GM18858 (cell line): ENCODE data around the gene FAM222A.

Source experiments
- ATAC-seq: cut with Tn5 transposase; IDR thresholded peaks from one replicate; pipeline ENCODE4 v1.9.1; 2021; ENCODE audit not compliant: unreplicated experiment

Gene FAM222A

DNA sequence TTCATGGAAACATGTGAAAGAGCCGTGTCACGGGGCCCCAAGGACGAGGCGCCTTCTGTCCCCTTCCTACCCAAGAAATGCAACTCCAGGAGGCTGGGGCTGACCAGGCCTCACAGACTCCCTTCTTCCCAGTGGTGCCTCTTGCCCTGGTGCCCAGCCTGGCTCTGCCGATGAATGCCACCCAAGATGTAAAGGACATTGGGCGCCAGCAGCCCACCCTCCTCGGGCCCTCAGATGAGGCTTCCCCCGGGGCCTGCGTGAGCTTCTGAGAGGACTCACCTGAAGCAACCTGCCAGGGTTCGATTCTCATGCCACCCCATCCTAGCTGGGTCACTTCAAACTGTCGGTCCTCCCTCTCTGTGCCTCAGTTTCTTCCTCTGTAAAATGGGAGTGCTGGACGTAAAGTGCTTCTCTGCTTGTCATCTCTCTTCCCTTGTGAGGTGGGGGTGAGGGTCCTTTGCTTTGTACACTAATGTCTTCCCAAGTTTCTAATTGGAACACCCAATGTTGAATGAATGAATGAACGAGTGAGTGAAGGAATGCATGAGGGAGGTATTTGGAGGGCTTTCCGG, 10.8 kb downstream of the FAM222A start:
- ATAC-seq = no peak

DNA sequence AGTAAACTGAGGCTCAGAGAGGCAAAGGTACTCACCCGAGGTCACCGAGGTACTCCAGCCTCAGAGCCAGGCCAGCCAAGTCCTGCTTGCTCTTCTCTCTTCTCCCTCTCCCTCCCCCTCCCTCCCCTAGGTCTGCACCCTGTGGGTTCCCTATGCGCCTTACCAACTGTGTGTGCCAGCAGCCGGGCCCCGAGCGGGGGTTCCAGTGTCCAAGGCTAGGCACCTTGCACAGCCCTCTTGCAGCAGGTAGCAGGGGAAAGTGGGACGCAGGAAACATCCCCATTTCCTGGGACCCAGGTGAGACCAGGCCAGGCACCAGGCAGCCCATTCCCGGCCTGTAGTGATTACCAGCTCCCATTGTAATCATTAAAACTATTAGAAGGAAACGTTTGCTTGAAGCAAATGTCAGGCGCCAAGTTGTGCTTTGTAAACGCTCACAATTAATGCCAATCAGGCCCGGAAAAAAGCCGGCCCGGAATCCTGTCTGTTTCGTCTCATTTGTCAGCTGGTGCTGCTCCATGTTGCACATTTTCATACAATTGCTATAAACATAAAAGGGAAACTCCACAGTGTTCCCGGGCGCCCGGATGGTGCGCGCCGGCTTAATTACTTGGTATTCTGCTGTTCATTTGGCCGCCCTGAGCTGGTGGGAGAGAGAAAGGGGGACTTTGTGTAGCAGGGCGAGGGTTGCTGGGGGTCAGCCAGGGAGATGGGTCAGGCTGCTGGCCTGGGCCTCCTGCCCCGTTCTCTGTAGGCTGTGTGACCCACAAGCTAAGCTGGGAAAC, 11.9 kb downstream of the FAM222A start:
- ATAC-seq = no peak

DNA sequence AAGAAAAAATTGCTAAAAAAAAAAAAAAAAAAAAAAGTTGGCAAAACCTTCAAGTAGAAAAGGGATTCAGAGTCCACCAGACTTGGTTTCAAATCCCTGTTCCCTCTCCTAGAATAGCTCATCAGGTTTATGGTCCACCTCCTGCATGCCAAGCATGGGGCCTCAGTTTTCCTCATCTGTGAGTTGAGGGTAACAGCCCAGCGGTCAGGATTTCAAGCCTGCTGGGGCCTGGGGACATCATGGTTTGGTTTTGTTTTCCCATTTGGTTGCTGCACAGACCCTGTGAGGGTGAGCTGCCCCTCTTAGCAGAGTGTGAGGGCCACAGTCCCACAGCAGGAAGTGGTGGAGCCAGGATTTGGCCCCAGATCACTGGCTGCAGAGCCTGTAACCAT, 12.5 kb downstream of the FAM222A start:
- no peak for ATAC-seq

DNA sequence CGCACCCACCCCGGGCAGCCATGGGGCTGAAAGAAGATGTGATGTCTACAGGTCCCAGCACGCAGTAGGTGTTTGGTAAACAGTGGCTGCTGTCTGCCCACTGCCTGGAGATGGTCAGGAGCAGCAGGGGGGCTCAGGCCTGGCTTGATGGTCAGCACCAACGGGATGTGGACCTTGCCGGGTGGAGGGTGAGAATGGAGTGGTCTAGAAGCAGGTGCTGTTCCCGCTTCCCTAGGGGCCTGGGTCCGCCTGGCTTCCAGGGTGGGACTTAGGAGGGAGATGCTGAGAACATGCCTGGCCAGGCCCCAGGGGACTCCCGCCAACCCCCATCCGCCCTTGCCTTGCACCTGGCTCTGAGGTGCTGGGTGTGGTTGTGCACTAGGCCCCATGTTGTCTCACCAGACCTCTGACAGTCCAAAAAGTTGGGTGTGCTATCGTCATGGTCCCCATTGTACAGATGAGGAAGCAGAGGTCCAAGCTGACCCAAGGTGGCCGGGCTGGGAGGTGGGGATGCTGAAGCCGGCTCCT, 12.9 kb downstream of the FAM222A start:
- ATAC-seq = no peak

DNA sequence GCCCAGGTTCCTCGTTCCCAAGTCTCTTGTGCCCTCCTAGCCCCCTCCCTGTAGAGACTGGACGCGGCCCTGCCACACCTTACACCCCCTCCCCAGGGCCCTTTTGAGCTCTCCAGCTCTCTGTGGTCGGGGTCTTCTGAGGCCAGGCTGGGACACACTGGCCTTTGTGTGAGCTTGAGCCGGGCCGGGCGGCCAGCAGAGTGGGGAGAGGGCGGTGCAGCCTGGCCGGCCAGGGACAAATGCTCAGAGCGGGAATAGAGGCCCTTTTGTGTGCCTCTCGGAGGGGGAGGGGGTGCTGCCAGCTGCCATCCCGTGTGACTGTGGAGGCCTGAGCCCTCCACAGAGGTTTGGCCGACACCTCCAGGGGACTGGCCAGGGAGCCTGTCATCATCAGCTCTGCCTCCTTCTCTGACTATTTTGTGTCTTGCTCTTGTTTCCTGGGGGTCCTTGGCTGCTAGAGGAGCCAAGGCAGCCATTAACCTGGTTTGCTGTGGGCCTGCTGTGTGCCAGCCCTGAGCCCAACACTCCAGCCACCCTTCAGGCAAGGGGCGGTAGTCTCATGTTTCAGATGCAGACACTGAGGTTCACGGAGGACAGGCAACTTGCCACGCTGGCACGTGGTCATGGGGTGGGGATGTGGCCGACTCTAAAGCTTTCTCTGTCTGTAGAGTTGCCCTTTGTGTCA, 13.6 kb downstream of the FAM222A start:
- no peak for ATAC-seq

DNA sequence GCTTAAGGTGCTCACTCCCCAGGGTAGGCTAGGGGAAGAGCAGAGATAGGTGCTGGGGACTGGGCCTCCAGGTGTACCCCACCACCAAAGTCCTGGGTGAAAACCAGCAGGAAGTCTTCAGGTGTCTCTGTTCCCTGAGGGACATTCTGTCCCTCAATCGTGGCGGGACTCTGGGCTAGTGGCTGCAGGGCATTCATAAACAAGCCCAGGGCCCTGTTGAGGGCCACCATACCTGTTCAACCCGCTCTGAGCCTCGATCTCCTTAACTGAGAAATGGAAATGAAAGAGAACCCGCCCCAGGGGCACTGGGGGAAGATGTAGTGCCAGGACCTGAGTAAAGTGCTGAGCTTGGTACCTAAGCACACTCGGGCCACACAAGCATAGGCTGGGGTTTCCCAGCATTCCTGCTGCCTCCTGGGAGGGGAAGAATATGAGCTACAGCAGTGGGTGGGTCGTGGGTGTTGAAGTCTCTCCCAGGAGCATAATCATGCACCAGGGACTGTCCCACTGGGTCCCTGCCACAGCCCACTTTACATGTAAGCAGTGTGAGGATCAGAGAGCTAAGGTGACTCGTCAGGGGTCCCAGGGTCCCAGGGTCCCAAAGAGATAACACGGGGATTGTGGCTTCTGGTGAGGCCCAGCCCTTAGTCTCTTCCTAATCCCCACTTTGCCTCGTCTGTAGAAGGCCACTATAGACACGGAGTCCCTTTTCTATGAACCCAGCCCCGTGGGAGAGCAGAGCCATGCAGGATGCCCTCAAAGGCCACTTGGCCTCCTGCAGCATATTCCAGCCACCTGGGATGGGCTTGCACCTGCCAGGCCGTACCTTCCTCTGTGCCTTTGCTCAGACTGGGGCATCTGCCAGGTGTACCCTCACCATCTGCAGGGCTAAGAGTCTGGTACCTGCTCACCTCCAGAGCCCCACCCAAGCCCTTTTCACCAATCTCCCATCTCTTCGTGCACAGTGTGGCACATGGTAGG, 14.4 kb downstream of the FAM222A start:
- no peak for ATAC-seq

DNA sequence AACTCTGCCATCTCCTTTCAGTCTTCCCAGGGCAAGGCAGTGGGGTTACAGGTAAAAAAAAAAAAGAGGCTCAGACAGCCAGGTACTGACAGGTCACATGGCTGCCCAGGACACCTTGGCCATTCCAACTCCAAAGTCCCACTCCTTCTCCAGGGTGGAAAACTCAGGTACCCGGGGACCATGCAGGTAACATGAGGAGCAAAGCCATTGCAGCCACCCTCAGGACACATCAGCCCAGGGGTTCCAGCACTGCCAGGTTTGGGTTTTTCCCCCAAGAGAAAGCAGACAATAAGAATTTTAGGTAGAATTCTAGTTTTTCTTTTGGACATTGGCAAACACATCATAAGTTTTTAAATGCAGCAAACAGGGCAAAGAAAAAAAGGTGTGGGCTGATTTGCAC, 15.3 kb downstream of the FAM222A start:
- ATAC-seq = no peak

DNA sequence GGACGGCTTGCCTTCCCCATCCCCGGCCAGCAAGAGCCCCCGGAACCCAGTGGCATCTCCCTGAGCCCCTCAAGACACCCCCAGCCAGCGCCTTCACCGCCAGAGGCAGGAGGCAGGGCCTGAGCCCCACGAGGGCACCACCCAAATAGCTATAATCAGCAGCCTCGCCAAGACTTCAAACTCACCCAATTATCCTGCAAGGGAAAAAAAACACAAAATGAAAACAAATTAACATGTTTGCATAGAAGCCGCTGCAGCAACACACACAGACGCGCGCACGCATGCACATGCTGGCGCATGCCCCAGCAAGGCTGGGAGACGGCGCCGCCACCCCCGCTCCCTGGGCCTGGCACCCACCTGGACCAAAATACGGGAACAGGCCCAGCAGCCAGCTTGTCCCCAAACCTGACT, 15.8 kb downstream of the FAM222A start:
- no peak for ATAC-seq

DNA sequence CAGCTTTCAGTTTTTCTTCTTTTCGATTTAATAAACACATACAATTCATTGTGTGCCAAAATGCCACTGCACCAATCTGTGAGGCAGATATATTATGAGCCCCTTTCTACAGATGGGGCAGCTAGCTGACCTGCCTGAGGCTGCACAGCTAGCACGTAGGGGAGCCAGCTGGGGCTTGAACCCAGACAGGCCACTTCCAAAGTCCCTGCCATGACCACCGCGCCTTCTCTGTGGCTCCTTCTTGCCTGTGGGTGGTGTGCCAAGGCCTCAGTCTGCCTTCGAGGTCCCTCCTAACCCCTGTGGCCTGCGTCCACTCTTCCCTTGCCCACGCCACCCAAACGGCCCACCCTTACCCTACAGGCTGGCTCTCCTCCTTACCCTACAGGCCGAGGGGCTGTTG, 16.2 kb downstream of the FAM222A start:
- no peak for ATAC-seq

DNA sequence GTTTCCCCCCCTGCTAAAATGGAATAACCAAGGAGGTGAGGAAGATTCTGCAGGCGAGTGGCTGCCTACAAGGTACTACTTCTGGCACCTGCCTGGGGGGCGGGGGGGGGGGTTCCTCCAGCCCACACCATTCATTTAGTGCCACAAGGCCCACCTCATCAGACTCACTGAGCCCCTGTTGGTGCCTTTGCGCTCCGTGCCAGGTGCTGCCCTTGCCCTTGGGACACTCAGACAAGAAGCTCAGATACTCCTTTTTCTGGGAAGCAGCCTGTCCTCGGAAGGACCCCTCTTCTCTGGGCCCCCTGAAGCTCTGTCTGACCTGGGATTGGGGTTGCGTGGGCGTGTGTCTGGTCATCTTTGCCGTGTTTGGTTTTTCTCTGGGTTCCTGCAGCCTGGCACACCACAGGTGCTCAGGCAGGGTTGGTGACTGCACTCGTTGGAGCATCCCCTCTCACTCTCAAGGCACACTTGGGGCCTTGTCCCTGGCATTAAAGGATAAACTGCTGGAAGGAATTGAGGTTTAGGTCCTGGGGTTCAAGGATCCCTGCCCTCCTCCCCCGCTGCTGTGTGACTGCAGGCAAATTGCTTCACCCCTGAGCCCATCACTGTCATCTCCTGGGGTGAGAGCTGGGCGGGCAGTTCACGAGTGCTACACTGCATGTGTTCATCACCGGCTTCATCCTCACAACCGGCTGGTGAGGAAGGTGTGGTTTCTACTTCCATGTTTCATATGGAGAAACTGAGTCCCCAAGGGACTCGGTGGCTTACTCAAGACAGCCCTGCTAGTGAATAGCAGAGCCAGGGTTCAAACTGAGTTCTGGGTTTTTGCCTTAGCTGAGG, 16.9 kb downstream of the FAM222A start:
- ATAC-seq = no peak

DNA sequence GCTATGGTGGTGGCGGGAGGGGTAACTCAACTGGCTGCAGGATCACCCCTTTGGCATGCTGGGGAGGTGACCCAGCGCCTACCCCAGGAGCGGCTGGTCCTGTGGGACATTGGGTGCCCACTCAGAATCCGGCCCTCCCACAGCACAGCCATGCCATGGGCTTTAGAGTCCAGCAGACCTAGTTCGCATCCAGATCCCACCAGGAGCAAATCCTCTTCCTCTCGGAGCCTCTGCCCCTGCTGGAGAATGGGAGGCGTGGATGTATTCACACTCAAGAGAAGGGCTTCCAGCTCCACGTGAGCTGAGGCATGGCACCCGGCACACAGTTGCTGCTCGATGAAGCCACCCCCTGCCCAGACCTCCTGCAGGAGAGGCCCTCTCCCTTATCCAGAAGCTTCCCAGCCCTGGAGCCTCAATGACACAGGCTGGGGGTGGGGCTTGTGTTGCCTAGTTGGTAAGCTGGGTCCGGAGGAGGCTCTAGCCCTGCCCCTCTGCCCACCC, 17.7 kb downstream of the FAM222A start:
- no peak for ATAC-seq

DNA sequence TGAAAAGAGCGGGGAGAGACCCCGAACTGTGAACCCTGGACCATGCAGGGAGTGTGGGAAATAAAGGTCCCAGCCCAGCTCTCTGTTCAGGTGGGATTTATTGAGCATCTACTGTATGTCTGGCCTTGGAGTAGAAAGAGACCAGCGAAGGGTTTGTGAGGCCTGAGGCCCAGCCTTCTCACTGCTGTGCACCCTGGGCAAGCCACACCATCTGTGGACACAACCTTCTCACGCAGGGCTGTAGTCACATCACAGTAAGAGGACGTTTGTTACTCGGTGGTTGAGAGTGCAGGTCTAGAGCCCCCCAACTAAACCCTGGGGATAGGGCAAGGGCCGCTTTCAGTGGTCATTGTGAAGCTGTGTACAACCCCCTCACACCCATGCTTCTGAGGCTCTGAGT, 18.2 kb downstream of the FAM222A start:
- no peak for ATAC-seq

DNA sequence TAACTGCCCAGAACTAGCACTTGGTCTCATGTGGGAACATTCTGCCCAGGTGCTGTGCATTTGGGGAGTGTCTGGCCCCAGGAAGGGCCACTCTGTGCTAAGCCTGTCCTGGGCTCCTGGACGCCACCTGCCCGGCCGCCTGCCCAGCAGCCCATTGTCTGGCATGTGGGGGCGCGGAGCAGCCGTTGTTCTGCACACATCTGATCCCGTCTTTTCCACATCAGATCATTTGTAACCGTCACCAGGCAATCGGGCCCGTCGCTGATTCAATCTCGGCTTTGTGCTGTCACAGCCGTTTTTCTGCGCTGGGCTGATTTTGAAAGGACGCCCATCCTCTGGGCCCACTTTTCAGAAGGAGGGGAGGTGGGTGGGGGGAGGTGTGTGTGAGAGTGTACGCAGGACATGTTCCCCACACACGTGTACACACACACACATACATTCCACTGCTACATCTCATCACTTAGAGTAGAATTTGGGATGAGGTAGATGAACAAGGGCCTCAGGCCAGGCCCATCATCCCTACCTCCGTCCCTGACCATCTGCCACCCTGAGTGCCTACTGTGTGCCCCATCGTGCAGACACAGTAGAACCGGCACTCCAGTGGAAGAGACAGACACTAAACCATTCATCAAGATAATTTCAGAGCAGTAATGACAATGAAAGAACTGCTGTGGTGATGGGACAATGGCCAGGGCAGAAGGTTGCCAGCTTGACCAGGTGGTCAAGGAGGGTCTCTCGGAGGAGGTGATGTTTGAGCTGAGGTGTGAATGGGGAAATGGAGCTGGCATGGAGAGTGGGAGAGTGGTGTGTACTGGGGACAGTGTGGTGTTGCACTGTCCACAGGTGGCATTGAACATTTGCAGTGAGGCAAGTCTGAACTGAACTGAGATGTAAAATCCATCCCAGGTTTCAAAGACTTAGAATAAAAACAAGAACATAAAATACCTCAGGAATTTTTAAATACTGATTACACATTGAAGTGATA, 19.0 kb downstream of the FAM222A start:
- no peak for ATAC-seq

DNA sequence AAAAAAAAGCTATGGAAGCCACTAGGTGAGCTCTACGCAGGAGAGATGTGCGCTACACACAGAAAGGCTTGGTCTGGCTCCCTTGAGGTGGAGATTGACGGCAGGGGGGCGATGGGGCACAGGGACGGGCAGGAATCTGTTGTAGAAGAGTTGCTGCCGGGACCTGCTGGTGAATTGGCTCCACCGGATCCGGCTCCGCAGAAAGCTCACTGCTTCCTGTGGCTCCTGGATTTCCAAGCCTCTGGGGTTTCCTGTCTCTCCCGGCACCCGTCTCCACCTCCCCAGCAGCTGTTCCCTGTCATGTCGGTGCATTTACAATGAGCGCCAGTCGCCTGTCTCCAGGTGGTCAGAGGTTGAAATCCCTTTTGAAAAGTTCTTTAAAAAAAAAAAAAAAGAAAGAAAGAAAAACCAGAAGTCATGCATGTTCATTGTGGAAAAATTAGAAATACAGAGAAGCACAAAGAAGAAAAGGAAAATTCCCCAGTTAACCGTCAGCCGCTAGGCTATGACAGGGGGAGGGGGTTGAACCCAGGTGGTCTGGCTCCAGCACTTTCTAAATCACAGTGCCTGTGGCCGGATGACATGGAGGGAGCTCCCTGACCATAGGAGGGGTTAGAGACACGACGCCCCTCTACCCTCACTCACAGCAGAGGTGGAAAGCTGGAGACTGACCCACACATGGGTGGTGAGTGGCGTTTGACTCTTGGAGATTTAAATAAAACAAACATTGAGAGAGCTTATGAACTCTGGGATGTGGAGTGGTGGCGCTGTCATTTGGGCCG, 20.8 kb downstream of the FAM222A start:
- no peak for ATAC-seq

DNA sequence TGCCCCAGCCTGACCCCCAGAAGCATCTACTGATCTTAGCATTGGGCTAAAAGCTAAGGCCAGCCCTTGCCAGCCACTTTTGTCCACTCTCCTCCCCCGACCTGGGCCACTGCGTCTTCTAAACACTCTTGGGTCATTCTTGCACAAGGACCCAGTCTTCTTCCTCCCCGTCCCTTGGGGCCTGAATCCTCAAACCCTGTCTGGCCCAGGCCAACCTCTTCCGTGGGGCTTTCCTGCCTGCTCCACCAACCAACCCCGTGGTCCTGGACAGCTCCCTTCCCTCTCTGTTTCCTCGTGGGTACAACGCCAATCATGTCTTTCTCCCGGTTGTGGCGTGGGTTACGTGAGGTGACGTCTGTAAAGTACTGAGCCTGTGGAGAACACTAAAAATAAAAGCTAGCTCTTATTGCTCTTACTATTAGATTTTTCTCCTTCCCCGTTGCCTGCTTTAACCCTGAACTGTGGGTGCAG, 21.5 kb downstream of the FAM222A start:
- no peak for ATAC-seq

DNA sequence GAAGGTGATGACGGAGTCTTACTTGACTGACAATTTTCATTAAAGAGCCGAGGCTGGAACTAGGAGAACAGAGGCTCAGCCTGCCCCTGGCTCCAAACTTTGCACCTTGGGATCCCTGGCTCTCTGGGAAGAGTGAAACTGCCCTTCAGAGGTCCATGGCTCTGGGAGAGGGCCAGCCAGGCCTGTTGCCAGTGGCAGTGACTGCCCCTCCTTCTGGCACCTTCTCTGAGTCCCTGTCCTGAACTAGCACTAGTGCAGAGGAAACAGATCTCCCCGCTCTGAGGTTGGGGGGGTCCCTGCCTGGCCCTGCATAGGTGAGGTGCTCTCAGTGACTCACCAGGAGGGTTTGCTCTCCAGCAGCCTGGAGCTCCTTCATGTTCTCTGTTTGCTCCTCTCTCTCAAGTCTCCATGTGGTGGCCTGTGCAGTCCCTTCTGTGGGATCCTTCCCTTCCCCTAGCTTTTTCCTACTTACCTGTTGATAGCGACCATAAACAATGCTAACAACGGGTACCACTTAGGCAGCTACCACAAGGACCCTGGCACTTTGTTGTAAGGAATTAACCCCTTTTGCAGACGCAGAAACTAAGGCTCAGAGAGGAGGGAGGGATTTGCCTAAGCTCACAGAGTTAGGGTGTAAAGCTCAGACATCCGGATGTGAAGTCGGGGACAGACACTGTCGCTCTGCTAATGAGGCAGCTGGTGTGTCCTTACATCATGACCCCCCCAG, 22.4 kb downstream of the FAM222A start:
- no peak for ATAC-seq

DNA sequence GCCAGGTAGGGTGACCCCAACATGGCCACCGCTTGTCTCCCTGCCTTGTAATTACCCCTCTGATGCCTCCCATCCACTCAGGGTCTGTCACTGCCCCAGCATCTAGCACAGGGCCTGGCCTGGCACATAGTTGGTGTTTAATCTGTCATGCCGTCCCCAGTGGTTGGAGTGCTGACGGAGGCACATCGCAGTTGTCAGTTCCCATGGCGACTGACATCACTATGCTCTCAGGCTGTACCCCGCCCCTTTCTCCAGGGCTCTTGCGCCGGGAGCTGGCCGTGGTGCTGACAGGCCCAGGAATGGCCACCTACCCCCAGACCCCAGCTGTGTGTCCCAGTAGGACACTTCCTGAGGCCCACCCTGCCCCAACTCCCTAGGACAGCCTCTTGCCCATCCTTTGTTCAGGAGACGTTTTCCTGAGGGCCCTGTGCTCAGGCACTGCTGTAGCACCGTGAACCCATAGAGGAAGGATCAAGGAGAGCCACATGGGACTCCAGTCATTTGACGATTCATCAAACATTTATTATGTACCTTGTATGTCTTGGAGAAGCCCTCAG, 23.0 kb downstream of the FAM222A start:
- no peak for ATAC-seq
